Stimulated activated CD4-positive, alpha-beta T cell treated with anti-CD3 and anti-CD28 coated beads, Interleukin-2, amount 100 ng/mL, for 24 hours (primary cell): ENCODE results near the gene F8A2.
"Not testable (repeated sequence)": the region's sequence is repeated elsewhere in the genome, so short reads cannot be mapped to it uniquely, and the experiment has no call there.

Experiments
- DNase-seq, 2 donors: peaks; one replicate each; pipeline ENCODE4 v3.0.0-alpha.2; 2020

Gene F8A2

DNA sequence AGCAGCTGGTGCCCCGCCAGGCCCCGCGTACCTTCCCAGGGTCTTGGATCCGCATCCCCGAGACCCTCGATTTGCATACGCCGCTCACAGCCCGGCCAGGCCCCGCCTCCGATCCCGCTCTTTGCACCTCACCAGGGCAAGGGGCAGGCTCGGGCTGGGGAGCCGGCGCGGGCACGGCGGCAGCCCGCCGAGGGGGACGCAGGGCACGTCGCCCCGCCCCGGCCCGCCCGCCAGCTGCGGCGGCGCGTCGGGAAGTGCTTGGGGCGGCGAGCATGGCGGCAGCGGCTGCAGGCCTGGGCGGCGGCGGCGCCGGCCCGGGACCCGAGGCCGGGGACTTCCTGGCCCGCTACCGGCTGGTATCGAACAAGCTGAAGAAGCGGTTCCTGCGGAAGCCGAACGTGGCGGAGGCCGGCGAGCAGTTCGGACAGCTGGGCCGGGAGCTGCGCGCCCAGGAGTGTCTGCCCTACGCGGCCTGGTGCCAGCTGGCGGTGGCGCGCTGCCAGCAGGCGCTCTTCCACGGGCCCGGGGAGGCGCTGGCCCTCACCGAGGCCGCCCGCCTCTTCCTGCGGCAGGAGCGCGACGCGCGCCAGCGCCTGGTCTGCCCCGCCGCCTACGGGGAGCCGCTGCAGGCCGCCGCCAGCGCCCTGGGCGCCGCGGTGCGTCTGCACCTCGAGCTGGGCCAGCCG, at the start of gene F8A2:
Gene F8A2, plus strand, starts transcription at position 253 of the 686 bp plus-strand sequence. Its CDS starts 20 bp downstream, at position 273.
- DNase-seq: not testable (repeated sequence)

- no peak for DNase-seq
Measured at GRCh38 chrX:155333544-155334100, 48.3 kb upstream of the F8A2 start.

DNA sequence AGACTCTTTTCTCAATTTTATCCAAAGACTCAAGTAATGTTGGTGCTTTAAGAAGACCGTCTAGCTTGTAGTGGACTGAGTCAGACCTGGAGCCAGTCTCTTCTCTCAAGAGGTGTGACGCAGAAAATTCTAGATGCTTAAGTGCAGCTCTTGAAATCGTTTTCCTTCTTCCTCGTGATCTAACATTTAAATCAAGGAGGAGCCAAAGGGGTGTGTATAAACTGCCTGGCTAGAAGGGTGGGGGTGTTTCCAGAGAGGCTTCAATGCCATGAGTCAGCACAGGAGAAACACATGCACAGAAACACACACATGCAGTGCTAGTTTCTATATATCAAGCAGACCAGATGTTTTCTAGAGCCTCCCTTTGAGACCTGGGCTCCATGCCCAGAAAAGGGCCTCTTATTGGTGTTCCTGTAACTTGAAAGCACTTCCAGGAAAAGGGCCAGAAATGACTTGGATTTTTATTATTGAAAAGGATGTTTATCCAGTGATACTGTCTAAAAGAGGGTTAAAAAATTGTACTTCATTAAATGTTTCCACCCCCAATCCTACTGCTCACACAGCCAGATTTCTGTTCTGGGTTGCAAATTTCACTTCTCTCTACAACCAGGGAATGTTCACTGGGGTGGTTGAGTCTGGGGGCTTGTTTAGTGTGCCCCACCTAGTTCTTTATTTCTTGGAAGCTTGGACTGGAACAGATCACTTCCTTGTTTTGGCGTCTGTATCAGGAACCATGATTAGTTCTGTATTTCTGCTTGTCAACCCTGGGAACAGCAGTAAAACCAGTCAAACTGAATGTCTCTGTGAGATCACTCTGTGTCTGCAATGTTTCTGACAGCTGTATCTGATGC, 47.2 kb upstream of the F8A2 start, which contains the start of gene CLIC2:
Gene CLIC2, minus strand, starts transcription at position 129 of the 851 bp plus-strand sequence. CDS start 187 bp downstream, outside the sequence.
- DNase-seq: no peak

- DNase-seq: not testable (repeated sequence)
Measured at GRCh38 chrX:155335337-155335712, 46.6 kb upstream of the F8A2 start.

DNA sequence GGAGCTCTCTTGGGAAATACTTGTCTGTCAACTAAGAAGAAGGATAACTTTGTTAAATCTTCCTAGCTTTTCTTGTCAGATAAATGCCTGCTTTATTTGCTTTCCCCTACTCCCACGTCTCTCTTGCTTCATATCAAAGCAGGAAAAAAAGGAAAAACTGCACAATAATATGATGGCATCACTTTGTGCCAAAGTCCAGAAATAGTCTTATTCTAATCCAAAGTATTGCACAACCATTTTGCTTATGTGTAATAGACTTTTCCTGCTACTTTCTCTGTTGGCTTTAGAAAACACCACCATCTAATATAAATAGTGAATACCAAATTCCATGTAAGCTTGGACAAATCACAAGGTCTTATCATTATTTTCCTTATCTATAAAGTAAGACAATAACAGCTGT, 36.2 kb upstream of the F8A2 start:
- DNase-seq: not testable (repeated sequence)

DNA sequence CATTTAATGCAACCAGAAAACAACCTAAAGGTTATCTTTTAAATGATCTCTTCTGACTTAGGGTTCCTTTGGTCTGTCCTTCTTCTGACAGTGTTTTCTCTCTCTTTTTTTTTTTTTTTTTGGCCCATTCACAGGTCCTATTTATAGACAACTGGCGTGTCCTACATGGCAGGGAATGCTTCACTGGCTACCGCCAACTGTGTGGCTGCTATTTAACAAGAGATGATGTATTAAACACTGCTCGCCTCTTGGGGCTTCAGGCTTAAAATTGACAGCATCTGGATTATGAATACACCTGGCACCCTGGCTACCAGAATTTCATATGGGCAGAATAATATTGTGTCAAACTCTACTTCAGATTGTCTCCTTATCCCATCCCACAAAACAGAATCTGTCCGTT, 32.4 kb upstream of the F8A2 start:
- not testable (repeated sequence) for DNase-seq

- DNase-seq: not testable (repeated sequence)
Measured at GRCh38 chrX:155363712-155364111, 18.2 kb upstream of the F8A2 start.

DNA sequence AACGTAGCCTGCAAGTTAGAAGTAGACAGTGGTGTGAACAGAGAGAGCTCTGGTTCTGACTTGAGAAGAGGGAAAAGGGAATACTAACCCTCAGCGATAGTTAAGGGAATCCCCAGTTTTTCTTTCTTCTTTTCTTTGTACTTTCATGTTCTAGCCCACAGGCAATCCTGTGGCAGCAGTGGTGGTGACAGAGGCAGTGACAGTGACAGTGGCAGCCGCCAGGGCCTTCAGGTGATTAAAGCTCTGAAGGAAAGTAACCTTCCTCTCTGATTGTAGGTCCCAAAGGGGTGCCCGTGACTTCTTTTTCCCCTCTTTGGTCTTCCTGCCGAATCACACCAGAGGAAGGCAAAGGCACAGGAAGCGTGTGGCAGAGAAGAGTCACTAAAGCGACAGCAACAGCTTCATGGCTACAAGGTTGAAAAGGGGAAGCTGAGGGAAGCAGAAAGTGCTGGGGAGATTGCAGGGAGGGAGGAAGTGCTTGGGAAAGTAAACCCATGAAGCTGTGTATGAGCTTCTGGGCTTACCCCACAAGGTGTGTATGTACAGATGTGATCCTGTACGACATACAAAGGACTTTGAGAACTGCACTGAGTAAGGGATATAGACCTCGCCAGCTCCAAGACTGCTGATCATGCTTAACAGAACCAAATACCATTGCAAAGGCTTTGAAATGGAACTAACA, 8.0 kb upstream of the F8A2 start:
- not testable (repeated sequence) for DNase-seq

DNA sequence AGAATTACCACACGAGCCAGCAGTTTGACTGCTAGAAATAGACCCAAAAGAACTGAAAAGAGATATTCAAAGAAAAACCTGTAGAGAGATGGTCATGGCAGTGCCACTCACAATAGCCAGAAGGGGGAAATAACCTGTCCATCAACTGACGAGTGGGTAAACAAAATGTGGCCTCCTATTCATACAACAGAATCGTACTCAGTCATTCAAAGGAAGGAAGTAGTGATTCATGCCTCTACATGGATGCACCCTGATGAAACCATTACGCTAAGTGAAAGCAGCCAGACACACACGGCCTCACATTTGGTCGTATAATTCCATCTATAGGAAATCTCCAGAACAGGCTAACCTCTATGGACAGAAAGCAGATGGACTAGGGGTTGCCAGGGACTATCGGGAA, 2.1 kb upstream of the F8A2 start:
- not testable (repeated sequence) for DNase-seq

DNA sequence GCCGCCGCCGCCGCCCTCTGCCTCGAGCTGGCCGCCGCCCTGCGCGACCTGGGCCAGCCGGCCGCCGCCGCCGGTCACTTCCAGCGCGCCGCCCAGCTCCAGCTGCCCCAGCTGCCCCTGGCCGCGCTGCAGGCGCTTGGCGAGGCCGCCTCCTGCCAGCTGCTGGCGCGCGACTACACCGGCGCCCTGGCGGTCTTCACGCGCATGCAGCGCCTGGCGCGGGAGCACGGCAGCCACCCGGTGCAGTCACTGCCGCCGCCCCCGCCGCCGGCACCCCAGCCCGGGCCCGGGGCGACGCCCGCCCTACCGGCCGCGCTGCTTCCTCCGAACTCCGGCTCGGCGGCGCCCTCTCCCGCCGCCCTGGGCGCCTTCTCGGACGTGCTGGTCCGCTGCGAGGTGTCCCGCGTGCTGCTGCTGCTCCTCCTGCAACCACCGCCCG, 653 bp downstream of the F8A2 start:
- not testable (repeated sequence) for DNase-seq

- no peak for DNase-seq
Measured at GRCh38 chrX:155389634-155390033, 7.7 kb downstream of the F8A2 start.

- peak in 1 of 2 donors; percentile 2 for DNase-seq
Measured at GRCh38 chrX:155394747-155395276, 12.9 kb downstream of the F8A2 start.

GRCh38 chrX:155406429-155406828, 24.5 kb downstream of the F8A2 start:
- no peak for DNase-seq

DNA sequence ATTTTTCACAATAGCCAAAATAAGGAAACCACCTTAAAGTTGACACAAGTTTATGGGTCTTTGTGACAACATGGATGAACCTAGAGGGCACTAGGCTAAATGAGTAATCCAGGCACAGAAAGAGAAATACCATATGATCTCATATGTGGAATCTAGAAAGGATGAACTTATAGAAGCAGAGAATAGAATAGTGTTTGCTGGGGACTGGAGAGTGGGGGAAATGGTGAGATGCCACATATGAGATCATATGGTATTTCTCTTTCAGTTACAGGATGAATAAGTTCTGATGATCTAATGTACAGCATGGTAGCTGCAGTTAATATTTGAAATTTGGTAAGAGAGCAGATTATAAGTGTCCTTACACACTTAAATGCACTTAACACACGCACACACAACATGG, 35.9 kb downstream of the F8A2 start:
- no peak for DNase-seq
